Measurements from ENCODE around the gene TFCP2. TPM values are rescaled to one million over a fixed set of nuclear protein-coding genes. Genes with fewer than 3 reads are reported as not detected.

The TFCP2 gene
- polyA plus RNA-seq, 1 donor (not counting 4 experiments of a cell fraction or from before 2014, with no cell fraction given) = 27.2 TPM

- dilution Hi-C loops (cut with MboI; ENCODE audit: extremely low pct_ligation_motif_present, low sequenced_read_pairs) = no loop called here
- TF ChIP-seq EZH2 (IDR thresholded peaks at IDR 0.05; ENCODE audit: low read length) = no peak
- TF ChIP-seq, protein P1, sequence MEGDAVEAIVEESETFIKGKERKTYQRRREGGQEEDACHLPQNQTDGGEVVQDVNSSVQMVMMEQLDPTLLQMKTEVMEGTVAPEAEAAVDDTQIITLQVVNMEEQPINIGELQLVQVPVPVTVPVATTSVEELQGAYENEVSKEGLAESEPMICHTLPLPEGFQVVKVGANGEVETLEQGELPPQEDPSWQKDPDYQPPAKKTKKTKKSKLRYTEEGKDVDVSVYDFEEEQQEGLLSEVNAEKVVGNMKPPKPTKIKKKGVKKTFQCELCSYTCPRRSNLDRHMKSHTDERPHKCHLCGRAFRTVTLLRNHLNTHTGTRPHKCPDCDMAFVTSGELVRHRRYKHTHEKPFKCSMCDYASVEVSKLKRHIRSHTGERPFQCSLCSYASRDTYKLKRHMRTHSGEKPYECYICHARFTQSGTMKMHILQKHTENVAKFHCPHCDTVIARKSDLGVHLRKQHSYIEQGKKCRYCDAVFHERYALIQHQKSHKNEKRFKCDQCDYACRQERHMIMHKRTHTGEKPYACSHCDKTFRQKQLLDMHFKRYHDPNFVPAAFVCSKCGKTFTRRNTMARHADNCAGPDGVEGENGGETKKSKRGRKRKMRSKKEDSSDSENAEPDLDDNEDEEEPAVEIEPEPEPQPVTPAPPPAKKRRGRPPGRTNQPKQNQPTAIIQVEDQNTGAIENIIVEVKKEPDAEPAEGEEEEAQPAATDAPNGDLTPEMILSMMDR (optimal IDR thresholded peaks at IDR 0.05 in 1 of 3, IDR thresholded peaks at IDR 0.05 in 1 of 3, conservative IDR thresholded peaks at IDR 0.05 in 1 of 3; ENCODE audit: extremely low read depth in 1 of 3, insufficient read depth in 2 of 3, low read length in 3 of 3) = peak in 2 of 3 experiments; percentile 33 to 59
- Histone ChIP-seq H3K9me3 (ENCODE audit: control insufficient read depth, low read depth, low read length) (no peaks in the 10 kb centered on the region), H3K27ac (ENCODE audit: control insufficient read depth, insufficient read depth, low read length) (peak within 1 kb of the TSS; percentile 76), H3K4me3 (ENCODE audit: control insufficient read depth in 2 of 3, extremely low read depth in 1 of 3, insufficient read depth in 2 of 3, low read depth in 1 of 3, low read length in 3 of 3) (peak within 1 kb of the TSS; percentile 65 to 84 (median 83)), H3K27me3 (ENCODE audit: control insufficient read depth, extremely low read depth, insufficient read depth, low read length) (no peaks in the 10 kb centered on the region), H2AFZ (ENCODE audit: control insufficient read depth, low read length) (peak within 1 kb of the TSS; percentile 95), H3K9me1 (ENCODE audit: control insufficient read depth, extremely low read depth, insufficient read depth, low read length) (no peaks in the 10 kb centered on the region), H3K36me3 (ENCODE audit: control insufficient read depth in 2 of 2, extremely low read depth in 1 of 2, insufficient read depth in 2 of 2, low read length in 2 of 2) (no peaks in the 10 kb centered on the region), H3K4me2 (ENCODE audit: control insufficient read depth, extremely low read depth, insufficient read depth, low read depth, low read length) (peak within 1 kb of the TSS; percentile 97), H3K79me2 (ENCODE audit: control insufficient read depth, insufficient read depth, low read length) (no peaks in the 10 kb centered on the region), H4K20me1 (ENCODE audit: control insufficient read depth, extremely low read depth, insufficient read depth, low read length) (no peaks in the 10 kb centered on the region), H3K4me1 (ENCODE audit: control insufficient read depth, extremely low read depth, insufficient read depth, low read length) (peaks cover 8% of the 10 kb centered on the region), H3K9ac (ENCODE audit: control insufficient read depth, extremely low read depth, insufficient read depth, low read length) (peak within 1 kb of the TSS; percentile 89)
- DNase-seq (ENCODE audit: low read depth, low spot score) (no peak), FAIRE-seq (no peak)
Measured at GRCh38 chr12:51217968-51218606, 45.2 kb upstream of the TFCP2 start, which contains the start of gene POU6F1. TSS of gene POU6F1 (minus strand) at chr12:51218062. CDS start at chr12:51206836, 11,226 bp downstream.

DNA sequence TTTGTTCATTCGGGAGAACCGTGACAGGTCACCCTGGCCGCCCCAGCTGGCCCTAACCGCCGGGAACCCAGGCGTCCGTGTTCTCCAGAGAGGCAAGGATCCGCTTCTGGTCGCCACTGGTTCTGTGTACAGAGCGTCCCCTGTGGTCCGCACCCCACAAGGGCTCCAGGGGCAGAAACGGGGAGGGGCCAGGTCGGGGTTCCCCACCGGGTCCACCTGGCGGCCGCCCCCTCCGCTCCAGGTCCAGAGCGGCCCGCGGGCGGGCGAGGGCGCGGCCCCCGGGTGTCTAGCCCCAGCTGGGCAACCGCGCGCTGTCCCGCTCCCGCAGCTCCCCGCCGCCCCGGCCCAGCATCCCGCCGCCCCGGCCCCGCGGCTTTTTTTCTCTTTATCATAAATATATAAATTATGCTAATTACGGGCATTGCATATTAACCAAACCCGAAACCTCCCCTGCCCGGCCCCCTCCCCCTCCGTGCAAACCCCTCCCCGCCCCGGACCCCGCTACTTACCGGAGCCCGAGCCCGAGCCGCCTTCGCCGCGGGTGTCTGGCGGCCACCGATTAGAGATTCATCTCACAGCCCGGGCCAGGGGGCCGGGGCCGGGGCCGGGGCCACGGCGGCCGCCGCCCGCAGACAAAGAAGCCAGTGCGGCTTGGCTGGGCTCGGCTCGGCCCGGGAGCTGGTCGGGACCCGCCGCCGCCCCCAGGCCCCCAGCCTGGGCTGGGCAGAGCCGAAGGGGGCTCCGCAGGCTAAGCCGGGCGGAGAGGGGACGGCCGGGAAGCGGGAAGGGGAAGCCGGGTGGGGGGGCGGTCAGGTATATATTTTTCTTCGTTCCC lies 44.4 kb upstream of the TFCP2 start:
- Histone ChIP-seq H3K4me3 (ENCODE audit: control insufficient read depth in 2 of 3, extremely low read depth in 1 of 3, insufficient read depth in 2 of 3, low read depth in 1 of 3, low read length in 3 of 3) (peak overlapping the region; percentile 65 to 84 (median 83)), H3K9me1 (ENCODE audit: control insufficient read depth, extremely low read depth, insufficient read depth, low read length) (no peaks in the 10 kb centered on the region), H3K79me2 (ENCODE audit: control insufficient read depth, insufficient read depth, low read length) (no peaks in the 10 kb centered on the region), H3K36me3 (ENCODE audit: control insufficient read depth in 2 of 2, extremely low read depth in 1 of 2, insufficient read depth in 2 of 2, low read length in 2 of 2) (no peaks in the 10 kb centered on the region), H4K20me1 (ENCODE audit: control insufficient read depth, extremely low read depth, insufficient read depth, low read length) (no peaks in the 10 kb centered on the region), H3K27me3 (ENCODE audit: control insufficient read depth, extremely low read depth, insufficient read depth, low read length) (no peaks in the 10 kb centered on the region), H3K9me3 (ENCODE audit: control insufficient read depth, low read depth, low read length) (no peaks in the 10 kb centered on the region), H3K9ac (ENCODE audit: control insufficient read depth, extremely low read depth, insufficient read depth, low read length) (peak overlapping the region; percentile 58), H3K4me1 (ENCODE audit: control insufficient read depth, extremely low read depth, insufficient read depth, low read length) (peaks cover 8% of the 10 kb centered on the region), H3K27ac (ENCODE audit: control insufficient read depth, insufficient read depth, low read length) (no peak overlapping the region), H2AFZ (ENCODE audit: control insufficient read depth, low read length) (peak overlapping the region; percentile 76), H3K4me2 (ENCODE audit: control insufficient read depth, extremely low read depth, insufficient read depth, low read depth, low read length) (peak overlapping the region; percentile 97)
- dilution Hi-C loops (cut with MboI; ENCODE audit: extremely low pct_ligation_motif_present, low sequenced_read_pairs) = no loop called here
- no peak for FAIRE-seq
- TF ChIP-seq, protein P1 (optimal IDR thresholded peaks at IDR 0.05 in 1 of 3, IDR thresholded peaks at IDR 0.05 in 1 of 3, conservative IDR thresholded peaks at IDR 0.05 in 1 of 3; ENCODE audit: extremely low read depth in 1 of 3, insufficient read depth in 2 of 3, low read length in 3 of 3) = peak in 2 of 3 experiments; percentile 3 to 46
- no peak for TF ChIP-seq EZH2 (IDR thresholded peaks at IDR 0.05; ENCODE audit: low read length)
- DNase-seq (ENCODE audit: low read depth, low spot score) = no peak
